GM15510 (cell line): Measurements from ENCODE around the gene PTCH1.

ENCODE experiments used
- POLR2A ChIP-seq: IDR thresholded peaks from 3 replicates; pipeline ENCODE4 v1.6.1; 2011; ENCODE audit warnings: borderline replicate concordance; ENCODE audit not compliant: insufficient read length; ENCODE audit errors: extremely low read depth

The PTCH1 gene

DNA sequence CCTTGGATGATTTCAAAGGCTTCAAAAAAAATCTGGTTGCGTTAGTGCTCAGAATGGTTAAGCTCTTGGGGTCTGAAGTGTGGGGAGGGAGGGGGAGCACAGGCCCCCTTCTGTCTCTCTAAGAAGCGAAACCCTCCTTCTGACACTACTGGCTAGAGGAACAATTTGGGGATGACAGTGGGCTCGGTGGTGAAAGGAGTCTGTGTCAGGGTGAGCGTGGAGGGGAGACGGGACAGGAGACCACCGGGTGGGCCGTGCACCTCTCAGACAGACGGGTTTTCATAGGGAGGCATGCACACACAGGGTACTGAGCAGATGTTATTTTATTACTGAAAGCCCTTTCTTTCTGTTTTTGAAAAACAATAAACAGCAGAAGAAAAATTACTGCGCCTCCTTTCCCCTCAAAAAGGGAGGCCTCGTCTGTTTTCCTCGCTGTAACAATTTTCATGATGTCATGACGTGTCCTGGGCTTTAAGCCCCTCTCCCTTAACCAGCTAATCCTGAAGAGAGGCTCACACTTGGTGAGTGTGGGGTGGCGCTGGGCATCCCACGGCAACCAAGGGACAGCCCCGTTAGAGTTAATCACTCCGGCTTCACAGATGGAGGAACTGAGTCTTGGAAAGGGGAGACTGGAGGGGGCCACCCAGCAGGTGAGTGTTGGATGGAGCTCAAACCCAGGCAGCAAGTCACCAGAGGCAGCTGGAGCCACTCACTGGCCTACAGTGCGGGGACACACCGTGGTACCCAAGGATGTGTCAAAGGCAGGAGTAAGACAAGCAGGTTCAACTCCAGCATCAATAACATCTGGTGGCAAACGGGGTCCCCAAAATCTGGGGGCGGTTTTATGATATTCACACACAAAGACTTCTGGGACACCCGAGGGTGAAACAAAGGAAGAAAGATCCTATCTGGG lies 53.4 kb downstream of the PTCH1 start:
- TF ChIP-seq POLR2A, result no peak

DNA sequence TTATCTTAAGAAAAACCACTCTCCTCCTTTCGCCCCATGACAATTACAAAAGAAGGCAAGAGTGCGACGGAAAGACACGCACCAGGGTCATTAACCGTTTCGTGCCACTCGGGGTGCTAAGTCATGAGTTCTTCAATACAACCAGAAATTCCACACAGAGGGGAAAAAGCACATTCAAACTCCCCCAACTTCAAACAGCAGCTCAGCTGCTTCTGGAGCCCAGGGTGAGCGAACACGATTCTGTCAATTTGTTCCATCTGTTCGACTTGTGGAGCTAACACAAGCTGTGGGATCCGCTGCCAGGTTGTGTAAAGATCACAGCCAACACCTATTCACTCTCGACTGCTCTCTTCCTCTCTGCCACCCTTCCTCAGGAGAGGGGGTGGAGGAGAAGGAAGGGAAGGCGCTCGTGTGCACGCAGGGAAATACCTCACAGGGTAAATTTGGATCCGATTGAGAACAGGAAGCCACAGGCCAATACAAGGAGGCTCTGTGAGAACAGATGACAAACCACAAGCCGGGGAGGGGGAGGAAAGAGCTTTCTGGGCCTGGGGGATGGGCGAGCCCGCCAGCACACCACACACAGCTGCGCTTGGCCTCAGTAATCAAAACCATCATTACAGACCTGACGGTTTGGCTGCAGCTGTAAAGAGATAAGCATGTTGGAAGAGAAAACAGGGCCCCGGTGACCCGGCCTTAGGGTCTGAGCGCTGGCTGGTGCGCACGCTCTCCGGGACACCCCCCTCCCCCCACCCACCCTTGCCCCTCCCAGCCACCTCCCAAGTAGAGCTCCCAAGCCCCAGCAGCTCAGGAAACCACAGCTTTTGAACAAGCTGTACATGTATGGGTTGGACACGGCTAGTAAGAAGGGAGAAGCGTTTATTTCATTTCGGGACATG lies 54.3 kb downstream of the PTCH1 start:
- TF ChIP-seq POLR2A, result no peak

DNA sequence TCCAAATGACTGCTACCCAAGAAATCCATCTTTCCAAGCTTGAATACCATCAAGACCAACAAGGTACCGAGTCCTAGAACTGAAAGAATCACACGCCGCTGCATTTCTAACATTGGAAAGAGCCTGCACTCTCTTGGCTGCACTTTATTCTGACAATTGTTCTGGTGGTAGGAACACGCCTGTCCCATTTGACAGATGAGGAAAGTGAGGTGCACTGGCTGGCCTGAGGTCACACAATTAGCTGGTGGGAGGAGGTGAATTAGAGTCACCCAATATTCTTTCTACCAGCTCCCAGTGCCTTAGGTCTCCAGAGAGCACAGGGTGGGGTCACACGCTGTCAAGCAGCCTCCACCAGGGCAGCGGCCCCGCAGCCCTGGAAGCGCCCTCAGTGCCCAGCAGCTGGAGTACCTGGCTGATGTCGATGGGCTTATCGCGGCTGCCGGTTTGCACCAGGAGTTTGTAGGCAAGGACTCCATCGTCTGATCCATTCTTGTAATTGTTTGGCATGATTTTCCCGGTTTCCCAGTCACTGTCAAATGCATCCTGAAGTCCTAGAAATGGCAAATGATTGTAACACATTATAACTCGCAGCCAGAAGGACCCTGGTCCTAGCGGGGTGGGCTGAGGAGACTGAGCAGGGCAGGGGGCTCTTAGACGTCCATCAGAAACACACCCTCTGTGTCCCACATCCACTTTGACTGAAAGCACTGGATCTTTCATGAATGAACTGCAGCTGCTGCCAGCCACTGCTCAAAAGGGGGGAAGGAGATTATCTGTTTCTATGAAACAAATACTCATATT lies 55.1 kb downstream of the PTCH1 start:
- TF ChIP-seq POLR2A, result no peak

DNA sequence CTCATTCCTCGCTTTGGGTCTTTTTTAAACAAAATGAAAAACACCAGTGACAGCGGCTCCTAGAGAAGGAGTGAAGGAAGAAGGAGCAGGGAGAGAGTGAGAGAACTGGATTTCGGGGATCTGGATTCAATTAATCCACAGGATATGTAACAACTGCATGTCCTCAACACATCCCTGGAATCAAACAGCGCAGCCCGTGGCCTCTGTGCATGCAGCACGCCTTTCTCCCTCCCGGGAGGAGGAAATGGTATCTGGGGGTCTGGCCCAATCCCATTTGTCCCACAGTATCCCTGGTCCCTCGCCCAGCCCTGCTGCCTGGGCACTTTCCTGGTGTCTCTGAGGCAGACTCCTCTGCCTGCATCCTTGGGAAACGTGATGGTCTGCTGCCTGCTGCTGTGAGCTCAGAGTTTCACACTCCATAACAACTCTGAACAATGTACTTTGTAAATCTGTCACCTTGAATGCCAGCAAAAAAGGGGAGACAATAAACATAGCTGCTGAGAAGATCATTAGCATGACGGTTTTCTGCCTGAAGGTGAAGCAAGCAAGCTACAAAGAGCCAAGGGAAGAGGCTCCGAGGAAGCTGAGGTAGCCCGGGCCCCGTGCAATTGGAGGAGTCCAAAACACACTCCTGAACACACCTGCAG lies 56.1 kb downstream of the PTCH1 start:
- TF ChIP-seq POLR2A, result no peak

DNA sequence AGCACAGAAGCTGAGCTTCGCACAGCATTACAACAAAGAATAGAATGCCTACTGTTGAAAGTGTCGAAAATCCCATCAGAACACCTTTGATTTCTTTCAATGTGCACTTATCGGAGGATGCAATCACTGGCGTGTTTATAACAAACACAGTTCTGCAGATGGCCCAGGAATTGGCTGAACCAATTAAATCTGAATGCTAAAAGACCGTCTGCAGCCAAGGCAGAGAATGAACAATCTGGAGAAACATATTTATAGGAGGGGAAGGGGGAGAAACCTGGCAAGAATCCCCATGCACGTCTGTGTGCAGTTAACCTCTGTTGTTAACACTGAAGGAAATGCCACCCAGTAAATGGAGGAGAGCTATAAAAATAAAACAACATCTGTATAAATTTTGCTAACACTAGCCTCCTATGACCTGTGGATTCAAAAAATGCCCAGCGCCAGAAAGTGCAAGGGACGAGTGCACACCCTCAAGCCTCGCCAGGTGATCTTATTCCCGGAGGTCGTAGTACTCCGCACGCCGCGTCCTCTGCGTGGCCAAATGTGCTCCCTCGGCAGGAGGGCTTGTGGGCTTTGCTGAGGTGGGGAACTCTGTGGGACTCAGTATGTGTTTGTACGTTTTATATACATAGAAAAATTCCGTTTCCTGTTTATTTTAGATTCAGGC lies 56.8 kb downstream of the PTCH1 start:
- no peak for TF ChIP-seq POLR2A

DNA sequence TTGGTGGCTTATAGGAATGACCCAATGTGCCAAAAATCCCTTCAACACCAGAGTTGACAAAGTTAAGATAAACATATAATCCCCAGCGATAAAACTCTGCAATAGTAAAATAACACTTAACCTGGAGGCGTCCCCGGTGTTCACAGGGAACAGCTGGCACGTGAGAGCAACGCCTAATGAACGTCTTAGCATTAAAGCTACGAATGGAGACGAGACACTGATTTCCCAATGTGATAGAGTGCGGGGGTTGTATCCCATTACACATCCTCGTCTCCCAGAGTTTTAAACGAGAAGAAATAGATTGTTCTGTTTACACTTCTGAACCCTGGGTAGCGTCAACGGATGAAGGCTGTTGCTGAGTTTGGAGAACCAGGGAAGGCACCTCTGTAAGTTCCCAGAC lies 57.6 kb downstream of the PTCH1 start:
- TF ChIP-seq POLR2A, result no peak

DNA sequence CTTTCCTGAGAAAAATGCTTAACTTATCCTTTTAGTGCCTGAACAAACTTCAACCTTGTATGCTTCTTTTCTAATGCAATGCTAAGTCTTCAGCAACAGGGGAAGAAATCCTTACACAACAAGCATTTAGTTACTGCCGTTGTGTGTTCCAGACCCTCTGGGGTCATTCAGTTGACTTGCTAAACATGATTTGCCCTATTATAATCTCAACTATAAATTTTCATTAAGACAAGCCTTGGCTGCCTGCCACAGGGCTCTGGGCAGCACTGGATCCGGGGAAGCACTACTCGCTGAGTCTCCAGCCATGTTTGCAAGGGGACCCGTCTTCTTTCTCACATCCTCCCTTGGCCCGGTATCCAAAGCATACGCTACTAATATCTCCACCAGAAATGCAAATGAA lies 58.1 kb downstream of the PTCH1 start:
- TF ChIP-seq POLR2A, result no peak

DNA sequence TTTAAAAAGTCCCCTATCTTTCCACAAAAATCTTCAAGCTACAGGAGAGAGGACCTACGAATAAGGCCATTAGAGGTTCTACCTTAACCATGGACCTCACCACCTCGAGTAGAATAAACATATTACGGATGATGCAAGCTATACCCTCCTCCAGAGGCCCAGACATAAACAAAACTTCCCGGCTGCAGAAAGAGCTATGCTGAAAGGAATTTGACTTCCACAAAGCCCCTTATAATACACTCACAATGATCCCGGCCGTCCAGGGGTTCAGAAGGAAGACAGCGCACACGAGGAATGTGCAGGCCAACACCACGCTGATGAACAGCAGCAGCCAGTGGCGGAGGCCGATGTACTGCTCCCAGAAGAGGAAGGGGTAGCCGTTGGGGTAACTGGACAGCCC lies 59.0 kb downstream of the PTCH1 start:
- no peak for TF ChIP-seq POLR2A

DNA sequence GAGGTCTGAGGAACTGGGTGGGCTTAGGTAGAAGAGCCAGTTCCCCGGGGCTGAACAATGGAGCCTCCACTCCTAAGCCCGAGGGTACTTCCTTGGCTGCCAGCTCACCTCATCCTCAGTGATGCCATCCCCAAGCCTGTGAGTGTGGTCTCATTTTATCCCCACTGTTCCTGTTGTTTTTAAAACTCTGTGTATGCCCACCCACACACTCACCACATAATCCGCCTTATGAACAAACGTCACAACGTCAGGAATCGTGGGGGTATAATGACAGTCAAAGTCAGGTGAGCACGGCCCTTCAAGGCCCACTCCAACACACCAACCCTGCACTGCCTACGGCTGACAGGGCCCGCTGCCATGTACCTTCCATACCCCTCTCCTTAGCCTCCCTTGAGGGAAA lies 61.1 kb downstream of the PTCH1 start:
- TF ChIP-seq POLR2A, result no peak

DNA sequence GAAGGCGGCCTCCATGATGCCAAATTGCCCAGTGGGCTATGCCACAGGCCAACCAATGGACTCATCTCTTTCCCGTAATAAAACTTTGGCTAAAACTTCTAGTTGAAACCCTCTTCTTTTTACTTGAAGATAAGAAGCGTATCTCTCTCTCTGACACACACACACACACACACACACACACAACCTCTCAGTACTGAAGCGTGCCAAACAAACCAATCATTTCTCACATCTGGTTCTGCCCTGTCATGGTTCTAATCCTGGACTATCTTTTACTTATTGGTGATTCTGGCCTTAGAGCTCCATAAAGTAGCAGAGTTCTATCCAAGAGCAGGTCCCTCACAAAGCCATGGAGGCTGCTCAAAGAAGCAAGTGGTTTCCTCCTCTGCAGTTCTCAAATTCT lies 64.6 kb downstream of the PTCH1 start:
- TF ChIP-seq POLR2A, result no peak

DNA sequence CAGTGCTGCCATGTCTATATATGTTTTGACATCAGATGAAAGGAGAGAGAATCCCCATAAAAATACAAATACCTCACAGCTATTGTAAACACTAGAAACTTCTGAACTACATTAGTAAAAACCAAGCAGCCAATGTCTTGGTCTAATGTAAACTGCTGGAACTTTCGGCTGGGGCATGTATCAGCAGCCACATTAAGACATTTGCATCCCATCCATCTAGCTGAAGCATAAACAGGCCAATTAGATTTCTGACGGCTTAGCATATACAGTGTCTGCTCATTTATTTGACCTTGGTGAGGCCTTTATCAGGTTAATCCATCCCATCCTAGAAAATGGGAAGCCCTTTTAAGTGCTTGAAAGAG lies 65.7 kb downstream of the PTCH1 start:
- no peak for TF ChIP-seq POLR2A

DNA sequence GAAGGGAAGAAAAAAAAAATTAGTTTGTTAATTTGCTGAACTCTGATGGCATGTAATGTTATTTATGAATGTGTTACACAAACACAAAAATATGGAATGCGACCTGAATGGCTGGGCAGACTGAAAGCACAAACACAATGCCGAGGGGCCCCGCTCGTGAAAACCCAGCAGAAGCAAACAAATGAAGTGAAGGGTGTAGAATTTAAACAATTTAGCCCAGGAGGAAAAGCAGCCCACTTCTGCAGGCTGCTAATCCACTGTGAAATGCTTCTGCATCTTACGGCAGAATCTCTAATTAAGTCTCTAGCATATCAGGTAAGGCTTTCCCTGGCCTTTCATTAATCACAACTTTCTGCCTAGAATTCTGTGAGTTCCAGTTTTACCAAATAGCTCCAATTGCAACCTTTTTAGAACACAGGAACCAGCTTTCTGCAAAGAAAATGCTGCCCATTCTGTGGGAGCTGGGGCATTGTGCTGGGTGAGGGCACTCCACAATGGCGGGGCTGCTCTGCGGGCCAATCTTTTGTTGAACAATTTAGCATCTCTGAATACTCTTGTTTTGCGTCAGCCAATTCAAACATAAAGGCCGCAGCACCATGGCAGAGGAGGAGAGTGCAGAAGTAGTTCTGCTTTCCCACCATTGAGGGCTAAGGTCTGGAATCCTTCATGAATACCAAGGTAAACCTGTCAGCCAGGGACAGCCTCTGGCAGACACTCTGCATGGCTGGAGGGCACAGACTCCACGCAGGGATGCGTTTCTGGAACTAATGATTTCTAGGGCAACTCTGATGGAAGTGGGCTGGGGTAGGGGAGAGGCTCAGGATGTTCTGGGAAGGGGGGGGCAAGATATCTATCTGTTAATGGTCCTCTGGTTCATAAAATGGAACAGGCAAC lies 66.4 kb downstream of the PTCH1 start:
- TF ChIP-seq POLR2A, result no peak

DNA sequence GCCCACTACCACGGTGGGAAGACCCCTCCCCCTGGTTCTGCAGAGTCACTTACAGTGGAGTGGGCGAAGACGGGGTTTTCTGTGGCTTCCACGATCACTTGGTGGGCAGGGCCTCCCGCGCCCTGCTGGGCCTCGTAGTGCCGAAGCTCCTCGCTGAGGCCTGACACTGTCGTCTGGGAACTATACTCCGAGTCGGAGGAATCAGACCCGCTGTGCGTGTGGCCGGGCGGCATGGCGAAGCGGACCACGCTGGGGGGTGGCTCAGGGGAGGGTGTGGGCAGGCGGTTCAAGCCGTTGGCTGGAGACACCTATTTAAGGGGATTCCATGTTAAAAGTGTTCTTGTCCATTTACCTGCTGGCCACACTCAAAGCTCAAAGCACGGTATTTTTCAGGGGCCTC lies 67.8 kb downstream of the PTCH1 start:
- TF ChIP-seq POLR2A, result no peak
